ENCODE data around the gene CMBL.
"Not testable (repeated sequence)": the region's sequence is repeated elsewhere in the genome, so short reads cannot be mapped to it uniquely, and the experiment has no call there.

The CMBL gene

DNA sequence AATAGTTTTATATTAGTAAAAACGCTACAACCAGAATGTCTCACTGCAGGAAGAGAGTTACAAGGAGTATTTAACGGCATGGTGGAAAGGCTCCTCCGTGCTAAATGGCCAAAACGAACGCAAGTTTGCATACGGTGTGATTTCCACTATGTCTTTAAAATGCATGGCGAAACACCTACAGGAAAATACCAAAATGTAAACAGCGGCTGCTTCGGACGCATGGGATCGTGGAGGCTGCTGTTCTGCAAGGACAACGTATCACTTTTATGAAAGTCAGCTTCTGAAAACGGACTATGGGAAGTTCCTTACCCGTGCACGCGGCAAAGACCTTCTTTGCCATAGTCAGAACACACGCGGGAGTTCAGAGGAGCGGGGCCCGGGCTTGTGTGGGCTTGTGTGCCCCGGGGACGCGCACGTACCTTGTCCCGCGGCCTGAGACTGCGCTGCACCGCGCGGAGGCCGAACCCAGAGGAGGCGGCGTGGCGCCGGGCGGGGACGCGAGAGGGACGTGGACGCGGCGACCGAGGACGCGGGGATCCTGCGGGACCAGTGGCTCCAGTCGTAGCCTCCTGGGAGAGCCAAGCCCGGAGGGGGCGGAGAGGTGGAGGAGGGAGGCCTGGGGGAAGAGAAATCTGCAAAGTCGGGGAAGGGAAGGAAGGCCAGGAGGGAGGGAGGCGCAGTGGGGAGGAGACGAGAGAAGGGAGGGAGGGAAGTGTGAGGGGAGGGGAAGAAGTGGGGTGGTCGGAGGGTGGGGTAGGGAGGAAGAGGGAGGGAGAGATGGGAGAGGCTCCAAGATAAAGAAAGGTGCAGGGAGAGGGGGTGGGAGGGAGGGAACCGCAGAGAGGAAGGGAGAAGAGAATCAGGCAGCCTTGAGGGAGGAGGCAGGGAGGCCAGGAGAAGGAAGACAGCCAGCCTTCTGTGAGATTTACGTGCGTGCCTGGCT is at the start of gene CMBL:
CMBL (minus strand) TSS at position 697 of the 943 bp plus-strand sequence. CDS start 17,140 bp downstream, outside the sequence.
- no peak for DNase-seq (ENCODE audit: low read depth)

DNA sequence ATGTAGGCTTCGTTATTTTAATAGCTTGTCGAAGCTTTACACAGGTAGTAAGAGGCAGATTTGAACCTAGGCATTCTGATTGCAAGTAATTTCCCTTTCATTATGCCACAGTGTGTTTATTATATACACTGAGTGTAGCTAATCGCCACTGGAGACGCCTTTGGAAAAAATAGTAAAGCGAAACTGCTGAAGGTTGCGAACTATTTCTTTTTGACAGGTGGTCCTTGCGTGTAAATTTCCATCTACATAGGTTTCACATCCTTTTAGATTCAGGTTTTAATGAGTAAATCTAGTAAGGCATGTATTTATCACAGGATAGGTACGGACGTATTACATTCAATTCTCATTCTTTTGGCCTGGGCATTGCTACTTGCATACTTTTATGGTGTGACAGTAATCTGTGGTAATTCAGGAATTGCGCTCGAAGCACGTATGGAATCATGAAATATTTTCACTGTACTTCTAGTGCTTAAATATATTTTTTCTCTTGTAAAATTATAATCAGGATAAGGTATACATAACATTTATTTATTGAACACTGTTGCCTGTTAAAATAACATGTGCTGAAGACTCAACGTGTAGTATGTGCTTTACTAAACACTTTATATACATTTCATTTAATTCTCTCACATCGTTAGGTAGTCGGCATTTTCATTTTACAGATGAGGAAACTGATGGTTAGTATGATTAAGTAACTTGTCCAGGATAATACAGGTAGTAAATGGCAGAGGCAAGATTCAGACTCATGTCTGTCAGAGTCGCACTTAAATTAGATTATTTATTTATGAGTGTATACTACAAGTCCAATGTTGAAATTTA is 47.6 kb upstream of the CMBL start:
- DNase-seq (ENCODE audit: low read depth): no peak

DNA sequence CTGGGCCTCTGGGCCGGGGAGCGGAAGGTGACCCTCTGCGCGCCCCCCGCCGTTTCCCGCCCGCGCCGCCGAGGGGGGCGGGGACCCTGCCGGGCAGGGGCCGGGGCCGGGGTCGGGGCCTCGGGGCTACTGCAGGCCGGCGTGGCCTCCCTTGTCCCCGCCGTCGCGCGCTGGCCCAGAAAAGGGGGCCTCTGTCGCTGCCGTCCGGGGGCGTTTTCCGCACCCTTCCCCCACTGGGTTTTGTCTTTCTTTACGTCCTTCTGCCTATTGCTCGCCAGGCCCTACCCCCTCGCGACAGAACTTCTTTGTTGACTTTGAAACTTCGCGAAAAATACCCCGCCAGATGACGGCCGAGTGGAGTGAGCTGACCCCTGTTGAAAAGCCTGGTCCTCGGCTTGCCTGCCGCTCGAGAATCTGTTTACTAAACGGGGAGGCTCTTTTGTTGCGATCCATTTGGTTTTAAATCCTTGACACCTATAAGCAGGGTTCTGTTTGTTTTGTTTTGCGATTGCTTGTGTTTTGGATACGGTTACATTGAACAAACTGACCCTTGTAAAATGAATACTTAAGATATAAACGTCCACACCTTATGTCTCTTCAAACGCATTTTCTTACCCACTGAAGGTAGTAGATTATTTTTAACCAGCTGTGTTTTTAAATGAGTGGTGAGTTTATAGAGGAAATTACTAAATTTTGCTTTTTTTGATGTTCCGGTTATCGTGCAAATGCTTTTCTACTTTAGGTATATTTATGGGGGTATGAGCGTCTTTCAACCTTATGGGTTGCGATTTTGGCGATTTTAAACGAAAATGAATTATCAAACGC is 46.6 kb upstream of the CMBL start:
- DNase-seq (ENCODE audit: low read depth): peak; percentile 26

DNA sequence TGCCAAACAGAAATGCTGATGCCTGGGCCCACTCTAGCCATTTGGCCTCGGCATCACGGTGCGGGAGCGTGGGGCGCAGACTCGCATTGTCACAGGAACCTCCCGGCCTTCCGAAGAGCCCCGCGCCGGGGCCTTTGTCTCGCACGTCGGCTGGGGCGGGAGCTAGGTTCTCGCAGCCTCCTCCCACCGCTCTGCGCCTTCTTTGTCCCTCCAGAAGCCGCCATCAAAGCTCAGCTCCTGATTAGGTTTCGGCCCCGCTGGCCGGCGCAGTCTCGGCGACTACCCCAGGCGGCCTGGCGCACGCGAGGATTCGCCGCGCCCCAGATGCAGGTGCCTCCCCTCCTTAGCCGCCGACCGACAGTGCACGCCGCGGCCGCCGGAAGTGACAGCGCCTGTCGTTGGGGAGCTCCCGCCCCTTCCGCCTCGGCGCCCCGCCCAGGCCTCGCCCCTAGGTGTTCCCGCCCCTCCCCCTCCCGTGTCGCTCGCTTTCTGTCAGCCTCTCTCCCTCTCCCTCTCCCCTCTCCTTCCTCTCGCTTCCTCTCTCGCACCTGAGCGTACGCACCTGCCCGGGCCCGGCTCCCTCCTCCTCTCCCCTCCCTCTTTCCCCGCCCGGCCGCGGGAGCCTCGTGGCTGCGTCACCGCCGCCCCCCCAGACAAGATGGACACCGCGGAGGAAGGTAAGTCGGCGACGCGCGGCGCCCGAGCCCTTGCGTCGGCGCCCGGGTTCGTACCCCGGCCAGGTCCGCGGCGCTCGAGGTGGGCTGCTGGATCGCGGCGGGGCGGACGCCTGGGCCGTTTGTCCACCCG is 45.7 kb upstream of the CMBL start, which contains the start of gene MARCHF6:
MARCHF6 (plus strand) TSS at position 455 of the 807 bp plus-strand sequence; CDS start at position 659, 204 bp downstream.
- peak; percentile 93 for DNase-seq (ENCODE audit: low read depth)

DNA sequence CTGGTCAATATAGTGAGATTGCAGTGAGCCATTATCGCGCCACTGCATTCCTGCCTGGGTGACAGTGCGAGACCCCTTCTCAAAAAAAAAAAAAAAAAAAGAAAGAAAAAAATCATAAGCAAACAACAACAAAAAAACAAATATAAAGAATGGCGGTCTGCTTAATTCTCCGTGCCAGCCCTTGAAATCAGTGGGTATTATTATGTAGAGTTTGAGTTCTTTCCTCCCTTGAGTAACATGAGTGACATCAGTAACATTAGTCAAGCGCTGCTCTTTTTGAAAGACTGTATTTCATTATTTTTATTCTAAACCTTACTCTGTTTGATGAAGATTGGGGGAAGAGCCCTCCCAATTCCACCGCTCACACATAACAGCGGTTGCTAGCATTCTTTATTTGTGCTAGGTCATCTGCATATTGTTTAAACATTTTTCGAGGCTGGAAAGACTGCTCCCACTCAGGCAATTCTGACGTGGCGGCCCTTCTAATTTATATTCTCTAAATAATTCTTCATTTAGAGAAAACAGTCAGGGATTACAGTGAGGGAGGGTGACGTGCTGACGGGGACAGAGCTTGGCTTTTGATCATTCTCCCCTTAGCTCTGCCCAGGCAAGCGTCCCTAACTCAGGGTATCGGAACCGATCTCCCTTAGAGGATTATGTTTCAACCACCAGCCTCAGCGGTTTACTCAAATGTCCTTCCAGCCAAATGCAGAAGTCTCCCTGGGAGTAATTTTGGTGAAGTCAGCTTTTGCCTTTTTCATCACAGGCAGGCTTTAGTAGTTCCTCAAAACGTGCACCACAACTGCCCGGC is 44.9 kb upstream of the CMBL start:
- peak; percentile 10 for DNase-seq (ENCODE audit: low read depth)

DNA sequence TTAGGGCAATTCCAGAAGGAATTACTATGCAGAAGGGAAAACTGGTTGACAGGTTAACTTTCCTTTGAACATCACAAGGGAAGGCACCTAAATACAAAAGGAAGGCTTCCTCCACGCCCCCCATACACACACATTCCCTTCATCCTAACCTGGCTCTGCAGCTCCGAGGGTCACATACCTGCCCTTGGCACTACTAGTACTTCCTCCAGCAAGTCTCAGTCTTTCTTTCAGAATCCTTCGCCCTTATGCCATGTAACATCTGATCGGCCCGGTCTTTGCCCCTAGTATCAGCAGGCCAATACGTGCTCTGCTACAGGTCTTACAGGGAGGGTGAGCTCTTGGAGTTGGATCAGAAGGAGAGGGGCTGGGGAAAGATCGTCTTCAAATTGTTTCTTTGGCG is 44.2 kb upstream of the CMBL start:
- DNase-seq (ENCODE audit: low read depth): no peak

DNA sequence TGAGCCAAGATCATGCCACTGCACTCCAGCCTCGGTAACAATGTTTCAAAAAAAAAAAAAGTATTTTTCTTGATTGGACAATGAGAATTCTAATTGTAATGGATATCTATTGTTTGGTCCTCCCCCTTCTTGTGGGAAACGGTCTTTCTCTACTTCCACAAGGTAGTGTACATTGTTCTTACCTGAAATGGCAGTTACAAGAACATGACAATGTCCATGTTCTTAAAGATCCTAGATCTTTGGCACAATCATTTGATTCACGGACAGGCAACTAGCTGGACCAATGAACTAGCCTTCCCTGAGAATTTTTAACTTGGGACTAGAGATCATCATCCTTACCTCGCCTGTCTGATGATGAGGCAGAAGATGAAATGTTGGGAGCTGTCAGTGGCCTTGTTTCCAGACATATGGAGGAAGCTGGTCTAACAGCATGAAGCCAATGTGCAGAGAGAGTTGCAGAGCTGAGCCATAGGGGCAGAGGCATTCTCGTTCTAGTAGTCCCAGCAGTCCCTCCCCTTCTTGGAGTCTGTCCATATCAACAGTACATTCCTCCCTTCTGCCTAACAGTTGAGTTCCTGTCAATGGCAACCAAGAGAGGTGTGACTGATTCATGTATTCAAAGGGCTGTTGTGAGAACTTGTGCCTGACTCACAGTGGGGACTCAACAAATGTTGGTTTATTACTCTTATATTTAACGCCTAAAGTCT is 43.6 kb upstream of the CMBL start:
- no peak for DNase-seq (ENCODE audit: low read depth)

DNA sequence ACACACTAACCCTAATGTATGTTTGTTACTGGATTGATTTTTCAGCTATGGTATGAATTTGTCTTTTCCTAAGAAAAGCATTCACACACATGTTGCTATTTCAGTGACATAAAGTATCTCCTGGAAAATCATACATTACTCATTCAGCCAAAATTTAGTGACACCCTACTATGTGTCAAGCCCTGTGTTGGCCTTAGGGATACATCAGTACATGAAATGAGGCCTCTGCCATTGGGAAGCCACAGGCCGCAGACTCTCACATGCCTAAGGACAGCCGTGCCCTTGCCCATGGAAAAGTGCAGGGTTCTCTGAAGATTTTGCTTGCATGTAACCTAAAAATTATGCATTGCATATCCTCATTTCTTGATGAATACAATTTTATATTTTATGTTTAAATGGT is 40.6 kb upstream of the CMBL start:
- DNase-seq (ENCODE audit: low read depth): no peak

DNA sequence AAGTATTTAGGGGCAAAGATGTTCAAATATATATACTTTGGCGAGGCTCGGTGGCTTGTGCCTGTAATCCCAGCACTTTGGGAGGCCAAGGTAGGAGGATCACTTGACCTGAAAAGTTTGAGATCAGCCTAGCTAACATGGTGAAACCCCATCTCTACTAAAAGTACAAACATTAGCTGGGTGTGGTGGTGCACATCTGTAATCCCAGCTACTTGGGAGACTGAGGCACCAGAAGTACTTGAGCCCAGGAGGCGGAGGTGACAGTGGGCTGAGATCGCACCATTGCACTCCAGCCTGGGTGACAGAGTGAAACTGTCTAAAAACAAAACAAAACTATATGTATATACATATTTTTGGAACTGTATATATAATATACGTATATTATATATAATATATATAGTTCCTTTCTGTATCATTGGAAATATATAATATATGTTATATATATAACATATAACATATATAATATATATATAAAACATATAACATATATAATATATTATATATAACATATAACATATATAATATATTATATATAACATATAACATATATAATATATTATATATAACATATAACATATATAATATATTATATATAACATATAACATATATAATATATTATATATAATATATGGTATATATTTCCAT is 36.9 kb upstream of the CMBL start:
- DNase-seq (ENCODE audit: low read depth): not testable (repeated sequence)

DNA sequence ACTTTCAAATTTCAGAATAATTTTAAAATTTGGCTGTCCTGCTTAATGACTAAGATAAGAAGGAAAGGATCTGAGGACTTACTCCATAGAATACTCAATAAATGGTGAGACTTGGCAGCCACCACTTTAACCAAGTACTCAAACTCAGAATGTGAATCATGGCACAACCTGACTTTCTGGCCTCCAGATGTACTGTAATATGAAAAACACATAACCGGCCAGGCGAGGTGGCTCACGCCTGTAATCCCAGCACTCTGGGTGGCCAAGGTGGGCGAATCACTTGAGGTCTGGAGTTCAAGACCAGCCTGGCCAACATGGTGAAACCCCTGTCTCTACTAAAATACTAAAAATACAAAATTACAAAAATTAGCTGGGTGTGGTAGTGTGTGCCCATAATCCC is 35.8 kb upstream of the CMBL start:
- no peak for DNase-seq (ENCODE audit: low read depth)

DNA sequence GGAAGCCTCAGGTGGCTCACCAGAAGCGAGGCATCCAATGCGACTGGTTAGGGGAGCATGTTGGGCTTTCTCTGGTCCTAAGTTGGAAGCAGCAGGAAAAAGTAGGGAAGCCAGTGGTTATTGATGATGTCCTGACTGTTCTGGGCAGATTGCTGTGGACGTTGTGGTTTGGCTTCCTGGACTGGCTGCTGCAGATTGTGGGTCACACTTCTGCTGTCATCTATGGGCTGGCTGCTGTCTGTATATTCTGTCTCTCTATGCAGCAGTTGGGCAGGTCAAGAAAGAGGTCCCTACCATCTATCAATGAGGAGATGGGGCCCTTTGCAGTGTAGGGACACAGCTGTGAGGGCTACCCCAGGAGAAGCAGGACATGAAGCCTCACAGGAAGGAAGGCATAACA is 32.3 kb upstream of the CMBL start:
- no peak for DNase-seq (ENCODE audit: low read depth)

DNA sequence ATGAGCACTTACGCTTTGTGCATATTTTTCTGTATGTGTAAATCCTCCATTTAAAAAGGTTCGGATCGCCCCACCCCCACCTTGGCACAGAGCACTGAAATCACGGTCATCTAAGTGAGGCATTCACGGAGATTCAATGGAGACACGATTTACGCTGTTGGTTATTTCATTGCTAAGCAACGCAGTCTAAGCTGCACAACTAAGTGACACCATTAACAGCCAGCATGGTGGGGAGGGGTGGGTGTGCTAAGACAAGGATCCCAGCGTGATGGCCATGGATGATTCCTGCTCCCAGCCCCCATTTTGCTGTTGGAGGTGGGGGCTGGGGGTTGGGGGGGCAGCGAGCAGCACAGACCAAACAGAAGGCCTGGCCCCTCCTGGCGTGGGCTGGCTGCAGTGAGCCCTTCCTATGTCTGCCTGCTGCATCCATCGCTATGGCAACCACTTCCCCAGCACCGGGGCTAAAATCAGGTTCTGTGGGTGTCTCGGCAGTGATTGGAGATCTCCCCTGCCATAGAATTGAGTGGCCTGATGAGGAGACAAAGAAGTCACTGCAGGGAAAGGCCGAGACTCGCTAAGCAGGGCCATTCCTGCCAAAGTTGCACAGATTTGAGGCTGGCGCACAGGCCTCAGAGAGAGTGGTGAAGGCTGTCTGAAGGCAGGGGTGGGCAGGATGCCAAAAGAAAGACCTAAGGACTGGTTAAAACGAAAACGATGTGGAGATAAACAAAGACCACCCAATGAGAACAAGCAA is 31.5 kb upstream of the CMBL start:
- DNase-seq (ENCODE audit: low read depth): no peak

DNA sequence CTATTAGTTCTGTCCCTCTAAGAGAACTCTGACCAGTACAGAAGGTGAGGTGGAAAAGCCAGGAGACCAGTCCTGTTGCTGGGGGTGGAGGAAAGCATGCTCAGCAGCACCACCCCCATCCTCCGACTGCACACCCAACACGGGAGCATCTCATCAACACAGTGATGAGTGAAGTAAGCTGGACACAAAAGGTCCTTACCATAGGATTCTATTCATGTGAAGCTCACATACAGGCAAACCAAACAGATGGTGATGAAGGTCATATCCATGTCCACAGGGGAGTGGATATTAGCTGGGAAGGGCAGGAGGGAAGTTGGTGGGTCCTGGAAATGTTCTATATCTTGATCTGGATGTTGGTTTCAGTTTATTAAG is 31.0 kb upstream of the CMBL start:
- no peak for DNase-seq (ENCODE audit: low read depth)

DNA sequence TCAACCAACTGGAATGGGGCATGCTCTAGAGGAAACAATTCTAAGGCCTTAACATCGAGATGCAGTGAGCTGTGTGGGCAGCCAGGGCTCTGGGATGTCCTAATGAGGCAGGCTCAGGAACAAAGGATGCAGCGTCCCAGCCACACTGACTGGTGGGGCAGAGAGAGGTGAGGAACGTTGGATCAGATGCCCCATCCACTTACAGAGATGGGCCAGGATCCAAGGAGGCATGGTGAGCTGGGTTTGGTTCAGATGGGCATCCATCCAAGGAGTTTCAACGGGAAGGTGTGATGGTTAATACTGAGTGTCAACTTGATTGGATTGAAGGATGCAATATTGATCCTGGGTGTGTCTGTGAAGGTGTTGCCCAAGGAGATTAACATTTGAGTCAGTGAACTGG is 30.3 kb upstream of the CMBL start:
- DNase-seq (ENCODE audit: low read depth): no peak

DNA sequence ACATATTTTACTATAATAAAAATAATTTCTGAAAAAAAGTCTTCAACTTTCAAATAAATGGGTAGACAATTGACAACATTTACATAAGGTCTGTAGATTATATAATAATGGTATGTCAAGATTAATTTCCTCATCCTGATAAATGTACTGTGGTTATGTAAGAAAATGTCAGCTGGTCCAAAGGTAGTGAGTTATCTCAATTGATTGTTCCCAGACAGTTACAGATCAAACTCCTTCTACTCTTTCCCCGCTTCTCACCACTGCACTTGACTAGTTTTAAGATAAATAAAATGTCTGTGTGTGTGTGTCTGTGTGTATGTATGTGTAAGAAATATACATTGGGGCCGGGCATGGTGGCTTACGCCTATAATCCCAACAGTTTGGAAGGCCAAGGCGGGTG is 29.4 kb upstream of the CMBL start:
- DNase-seq (ENCODE audit: low read depth): no peak

DNA sequence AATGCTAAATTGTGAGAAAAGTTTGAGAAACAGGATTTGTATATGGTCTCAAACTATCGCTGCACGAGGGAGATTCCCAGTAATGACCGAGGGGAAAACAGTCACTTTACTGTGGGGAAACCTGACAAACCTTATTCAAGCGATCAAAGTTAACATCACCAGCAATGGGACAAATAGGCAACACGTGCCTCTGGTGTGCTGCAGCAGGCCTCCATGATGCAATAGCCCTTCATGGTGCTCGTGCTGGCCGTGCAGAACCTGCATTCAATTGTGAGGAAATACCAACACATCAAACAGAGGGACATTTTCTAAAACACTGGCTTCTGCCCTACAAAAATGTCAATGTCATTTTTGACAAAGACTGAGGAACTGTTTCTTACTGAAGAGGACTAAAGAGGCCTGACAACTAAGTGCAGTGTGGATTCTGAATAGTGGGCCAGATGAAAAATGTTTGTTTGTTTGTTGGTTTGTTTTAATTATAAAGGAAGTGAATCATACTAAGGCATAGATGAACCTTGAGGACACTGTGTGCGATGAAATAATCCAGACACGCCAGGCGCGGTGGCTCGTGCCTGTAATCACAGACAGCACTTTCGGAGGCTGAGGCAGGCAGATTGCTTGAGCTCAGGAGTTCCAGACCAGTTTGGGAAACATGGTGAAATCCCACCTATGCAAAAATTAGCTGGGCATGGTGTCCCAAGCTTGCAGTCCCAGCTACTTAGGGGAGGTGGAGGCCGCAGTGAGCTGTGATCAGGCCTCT is 28.2 kb upstream of the CMBL start:
- DNase-seq (ENCODE audit: low read depth): no peak

DNA sequence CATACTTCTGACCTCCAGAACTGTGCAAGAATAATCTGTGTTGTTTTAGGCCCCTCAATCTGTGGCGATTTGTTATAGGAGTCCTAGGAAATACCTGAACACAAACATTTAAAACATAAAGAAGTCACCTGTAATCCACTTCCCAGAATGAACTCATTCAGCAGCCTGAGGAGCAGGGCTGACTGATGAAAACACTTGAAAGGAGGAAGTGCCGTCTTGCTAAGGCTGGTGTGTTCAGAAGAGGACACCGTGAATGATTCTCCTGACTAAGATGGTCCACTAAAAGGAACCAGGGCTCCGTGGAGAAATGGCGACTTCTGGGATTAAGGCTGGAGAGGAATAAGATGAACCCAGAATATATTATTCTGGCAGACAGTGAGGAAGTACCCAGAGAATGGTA is 27.1 kb upstream of the CMBL start:
- DNase-seq (ENCODE audit: low read depth): no peak
